Mucosa of stomach (tissue), 1 donor: Measurements from ENCODE around the gene DNMT1.

Experiments used
- H3K27me3 ChIP-seq: one replicate; pipeline ENCODE4 v1.7.0; 2013; ENCODE audit warnings: mild to moderate bottlenecking, low read length; ENCODE audit not compliant: control insufficient read depth, insufficient read depth
- H3K36me3 ChIP-seq: one replicate; pipeline ENCODE4 v1.7.0; 2013; ENCODE audit warnings: low read length; ENCODE audit not compliant: control insufficient read depth, insufficient read depth
- H3K4me1 ChIP-seq: one replicate; pipeline ENCODE4 v1.7.0; 2013; ENCODE audit warnings: mild to moderate bottlenecking, low read length; ENCODE audit not compliant: control insufficient read depth, insufficient read depth
- H3K4me3 ChIP-seq: one replicate; pipeline ENCODE4 v1.7.0; 2013; ENCODE audit warnings: low read length
- H3K9ac ChIP-seq: one replicate; pipeline ENCODE4 v1.7.0; 2013; ENCODE audit warnings: mild to moderate bottlenecking, low read length, moderate library complexity
- H3K9me3 ChIP-seq: one replicate; pipeline ENCODE4 v1.7.0; 2013; ENCODE audit warnings: mild to moderate bottlenecking, low read length, moderate library complexity; ENCODE audit not compliant: control insufficient read depth
- donor health status: Pancreatic carcinoma.

DNMT1 gene

DNA sequence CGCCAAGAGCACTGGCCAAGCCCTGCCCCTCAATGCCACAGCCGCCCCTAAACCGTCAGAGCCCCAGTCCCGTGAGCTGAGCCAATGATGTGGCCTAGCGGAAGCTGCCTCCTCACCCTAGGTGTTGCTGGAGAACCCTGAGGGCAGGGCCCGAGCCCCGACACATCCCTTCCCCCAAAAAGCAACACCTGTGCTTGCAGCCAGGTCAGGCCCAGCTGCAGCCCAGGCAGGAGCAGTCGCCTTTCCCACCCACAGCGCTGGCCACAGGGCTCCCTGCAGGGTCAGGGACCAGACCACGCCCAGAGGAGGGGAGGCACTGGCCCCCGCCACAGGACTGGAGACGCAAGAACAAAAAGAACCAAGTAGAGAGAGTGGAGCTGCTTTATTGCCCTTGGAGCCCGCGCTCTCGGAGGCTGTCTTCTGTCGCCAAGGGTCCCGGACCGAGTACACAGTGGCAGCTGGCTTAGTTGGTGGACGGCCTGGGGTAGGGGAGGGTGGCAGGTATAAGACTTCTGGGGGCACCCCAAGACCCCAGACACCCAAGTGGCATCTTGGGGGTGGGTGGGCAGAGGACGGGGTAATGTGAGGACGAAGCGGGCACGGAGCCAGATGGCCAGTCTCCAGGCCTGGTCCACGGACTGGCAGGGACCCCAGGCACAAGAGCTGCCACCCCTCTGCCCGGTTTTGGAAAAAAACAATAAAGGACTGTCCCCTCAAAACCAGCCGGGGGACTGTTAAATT, 79.9 kb downstream of the DNMT1 start:
- H3K36me3 ChIP-seq: peaks cover under 1% of the 10 kb centered on the region
- H3K4me1 ChIP-seq: peaks cover 19% of the 10 kb centered on the region
- no peaks in the 10 kb centered on the region for H3K9me3 ChIP-seq
- H3K27me3 ChIP-seq: no peaks in the 10 kb centered on the region
- no peak overlapping the region for H3K4me3 ChIP-seq
- H3K9ac ChIP-seq: no peak overlapping the region

DNA sequence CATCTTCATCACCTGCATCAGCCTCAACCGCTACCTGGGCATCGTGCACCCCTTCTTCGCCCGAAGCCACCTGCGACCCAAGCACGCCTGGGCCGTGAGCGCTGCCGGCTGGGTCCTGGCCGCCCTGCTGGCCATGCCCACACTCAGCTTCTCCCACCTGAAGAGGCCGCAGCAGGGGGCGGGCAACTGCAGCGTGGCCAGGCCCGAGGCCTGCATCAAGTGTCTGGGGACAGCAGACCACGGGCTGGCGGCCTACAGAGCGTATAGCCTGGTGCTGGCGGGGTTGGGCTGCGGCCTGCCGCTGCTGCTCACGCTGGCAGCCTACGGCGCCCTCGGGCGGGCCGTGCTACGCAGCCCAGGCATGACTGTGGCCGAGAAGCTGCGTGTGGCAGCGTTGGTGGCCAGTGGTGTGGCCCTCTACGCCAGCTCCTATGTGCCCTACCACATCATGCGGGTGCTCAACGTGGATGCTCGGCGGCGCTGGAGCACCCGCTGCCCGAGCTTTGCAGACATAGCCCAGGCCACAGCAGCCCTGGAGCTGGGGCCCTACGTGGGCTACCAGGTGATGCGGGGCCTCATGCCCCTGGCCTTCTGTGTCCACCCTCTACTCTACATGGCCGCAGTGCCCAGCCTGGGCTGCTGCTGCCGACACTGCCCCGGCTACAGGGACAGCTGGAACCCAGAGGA, 80.6 kb downstream of the DNMT1 start:
- H3K36me3 ChIP-seq: peaks cover 7% of the 10 kb centered on the region
- peaks cover 17% of the 10 kb centered on the region for H3K4me1 ChIP-seq
- no peaks in the 10 kb centered on the region for H3K9me3 ChIP-seq
- no peaks in the 10 kb centered on the region for H3K27me3 ChIP-seq
- no peak overlapping the region for H3K9ac ChIP-seq
- H3K4me3 ChIP-seq: no peak overlapping the region

DNA sequence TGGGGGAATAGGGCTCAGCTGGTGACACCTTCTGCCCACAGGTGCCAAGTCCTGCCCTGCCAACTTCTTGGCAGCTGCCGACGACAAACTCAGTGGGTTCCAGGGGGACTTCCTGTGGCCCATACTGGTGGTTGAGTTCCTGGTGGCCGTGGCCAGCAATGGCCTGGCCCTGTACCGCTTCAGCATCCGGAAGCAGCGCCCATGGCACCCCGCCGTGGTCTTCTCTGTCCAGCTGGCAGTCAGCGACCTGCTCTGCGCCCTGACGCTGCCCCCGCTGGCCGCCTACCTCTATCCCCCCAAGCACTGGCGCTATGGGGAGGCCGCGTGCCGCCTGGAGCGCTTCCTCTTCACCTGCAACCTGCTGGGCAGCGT, 81.2 kb downstream of the DNMT1 start:
- Histone ChIP-seq H3K9ac (no peak overlapping the region), H3K36me3 (peaks cover 7% of the 10 kb centered on the region), H3K4me3 (no peak overlapping the region), H3K4me1 (peaks cover 12% of the 10 kb centered on the region), H3K27me3 (no peaks in the 10 kb centered on the region), H3K9me3 (no peaks in the 10 kb centered on the region)

DNA sequence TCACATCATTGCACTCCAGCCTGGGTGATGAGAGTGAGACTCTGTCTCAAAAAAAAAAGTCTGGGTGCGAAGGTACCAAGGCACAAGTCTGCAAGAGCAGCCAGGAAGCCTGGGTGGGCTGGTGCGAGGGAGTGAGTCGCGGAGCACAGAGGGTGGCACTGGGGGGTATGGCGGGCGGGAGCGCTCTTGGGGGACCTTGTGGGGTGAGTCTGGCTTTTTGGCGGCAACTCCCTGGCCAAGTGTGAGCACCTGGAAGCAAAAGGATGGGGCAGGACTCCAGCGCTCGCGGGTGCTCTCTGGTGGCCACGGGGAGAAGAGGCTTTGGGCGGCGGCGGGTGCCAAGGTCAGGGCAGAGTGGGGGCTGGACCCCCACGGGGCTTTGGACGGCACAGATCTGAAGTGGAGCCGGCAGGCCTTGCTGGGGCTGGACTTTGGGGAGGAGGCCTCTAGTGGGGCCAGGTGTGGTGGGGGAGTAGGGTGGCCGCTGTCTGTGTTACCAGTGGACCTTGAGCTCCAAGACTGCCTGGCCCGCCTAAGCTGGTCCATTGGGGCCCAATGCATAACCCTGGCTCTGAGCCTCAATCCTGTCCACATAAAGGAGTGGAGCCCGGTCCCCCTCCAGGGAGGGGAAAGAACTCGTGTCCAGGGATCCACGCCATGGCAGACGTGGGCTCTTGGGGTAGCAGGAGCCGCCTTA, 81.7 kb downstream of the DNMT1 start:
- Histone ChIP-seq H3K27me3 (no peaks in the 10 kb centered on the region), H3K9me3 (no peaks in the 10 kb centered on the region), H3K36me3 (peaks cover 9% of the 10 kb centered on the region), H3K9ac (no peak overlapping the region), H3K4me3 (no peak overlapping the region), H3K4me1 (peaks cover 9% of the 10 kb centered on the region)

DNA sequence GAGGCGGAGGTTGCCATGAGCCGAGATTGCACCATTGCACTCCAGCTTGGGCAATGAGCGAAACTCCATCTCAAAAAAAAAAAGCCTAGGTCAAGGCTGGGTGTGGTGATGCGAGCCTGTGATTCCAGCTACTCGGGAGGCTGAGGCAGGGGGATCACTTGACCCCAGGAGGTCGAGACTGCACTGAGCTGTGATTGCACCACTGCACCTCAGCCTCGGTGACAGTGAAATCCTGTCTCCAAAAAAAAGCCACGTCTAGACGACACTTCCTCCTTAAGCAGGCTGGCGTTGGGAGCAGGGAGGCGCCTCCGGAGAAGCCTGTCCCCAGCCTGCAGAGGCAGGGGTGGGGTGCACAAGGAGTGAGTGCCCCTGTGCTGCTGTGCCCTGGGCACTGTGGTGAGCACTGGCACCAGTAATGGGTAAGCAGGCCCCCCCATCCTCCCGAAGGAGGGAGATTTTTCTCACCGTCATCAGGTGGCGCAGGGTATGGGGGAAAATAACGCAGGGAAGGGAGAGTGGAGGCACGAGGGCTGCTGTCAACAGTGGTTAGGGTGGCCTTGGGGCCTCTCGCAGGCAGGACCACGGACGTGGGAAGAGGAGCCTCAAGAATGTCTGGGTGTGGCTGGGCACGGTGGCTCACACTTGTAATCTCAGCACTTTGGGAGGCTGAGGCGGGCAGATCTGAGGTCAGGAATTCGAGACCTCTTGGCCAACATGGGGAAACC, 82.6 kb downstream of the DNMT1 start:
- H3K27me3 ChIP-seq: no peaks in the 10 kb centered on the region
- peaks cover 11% of the 10 kb centered on the region for H3K4me1 ChIP-seq
- H3K9me3 ChIP-seq: no peaks in the 10 kb centered on the region
- peaks cover 15% of the 10 kb centered on the region for H3K36me3 ChIP-seq
- H3K4me3 ChIP-seq: no peak overlapping the region
- no peak overlapping the region for H3K9ac ChIP-seq

DNA sequence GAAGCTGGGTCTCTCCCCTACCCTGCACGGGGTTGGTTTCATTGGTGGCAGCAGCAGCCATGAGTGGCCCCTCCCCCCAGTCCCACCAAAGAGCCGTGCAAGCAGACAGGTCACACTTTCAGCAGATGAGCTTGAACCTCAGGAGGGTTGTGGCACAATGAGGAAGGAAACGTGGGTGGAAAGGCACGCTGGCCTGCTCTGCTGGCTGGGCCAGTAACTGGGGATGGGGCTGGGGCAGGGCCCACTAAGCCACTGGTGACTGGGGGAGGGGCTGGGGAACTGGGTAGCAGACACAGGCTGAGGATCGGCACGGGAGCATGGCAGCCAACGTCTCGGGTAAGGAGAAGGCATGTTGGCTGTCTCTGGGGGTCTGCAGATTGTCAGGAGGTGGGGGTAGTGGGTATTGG, 83.3 kb downstream of the DNMT1 start, which contains the start of gene P2RY11:
Gene P2RY11 (plus strand): TSS at position 289 of the 407 bp plus-strand sequence. CDS start 29 bp downstream, at position 318.
- Histone ChIP-seq H3K9me3 (no peaks in the 10 kb centered on the region), H3K27me3 (no peaks in the 10 kb centered on the region), H3K4me1 (peaks cover 17% of the 10 kb centered on the region), H3K4me3 (no peak within 1 kb of the TSS), H3K9ac (no peak within 1 kb of the TSS), H3K36me3 (peaks cover 15% of the 10 kb centered on the region)

DNA sequence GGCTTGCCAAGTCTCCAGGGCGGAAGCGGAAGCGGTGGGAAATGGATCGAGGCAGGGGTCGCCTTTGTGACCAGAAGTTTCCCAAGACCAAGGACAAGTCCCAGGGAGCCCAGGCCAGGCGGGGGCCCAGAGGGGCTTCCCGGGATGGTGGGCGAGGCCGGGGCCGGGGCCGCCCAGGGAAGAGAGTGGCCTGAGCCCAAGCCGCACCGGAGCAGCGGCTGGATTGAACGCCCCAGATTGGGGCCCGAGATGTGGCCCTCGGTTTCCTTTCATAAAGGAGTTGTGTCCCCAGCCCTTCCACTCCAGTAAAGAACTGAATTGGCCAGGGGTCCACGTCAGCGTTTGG, 83.8 kb downstream of the DNMT1 start:
- Histone ChIP-seq H3K4me3 (no peak overlapping the region), H3K36me3 (peaks cover 15% of the 10 kb centered on the region), H3K9me3 (no peaks in the 10 kb centered on the region), H3K9ac (no peak overlapping the region), H3K4me1 (peaks cover 18% of the 10 kb centered on the region), H3K27me3 (no peaks in the 10 kb centered on the region)

DNA sequence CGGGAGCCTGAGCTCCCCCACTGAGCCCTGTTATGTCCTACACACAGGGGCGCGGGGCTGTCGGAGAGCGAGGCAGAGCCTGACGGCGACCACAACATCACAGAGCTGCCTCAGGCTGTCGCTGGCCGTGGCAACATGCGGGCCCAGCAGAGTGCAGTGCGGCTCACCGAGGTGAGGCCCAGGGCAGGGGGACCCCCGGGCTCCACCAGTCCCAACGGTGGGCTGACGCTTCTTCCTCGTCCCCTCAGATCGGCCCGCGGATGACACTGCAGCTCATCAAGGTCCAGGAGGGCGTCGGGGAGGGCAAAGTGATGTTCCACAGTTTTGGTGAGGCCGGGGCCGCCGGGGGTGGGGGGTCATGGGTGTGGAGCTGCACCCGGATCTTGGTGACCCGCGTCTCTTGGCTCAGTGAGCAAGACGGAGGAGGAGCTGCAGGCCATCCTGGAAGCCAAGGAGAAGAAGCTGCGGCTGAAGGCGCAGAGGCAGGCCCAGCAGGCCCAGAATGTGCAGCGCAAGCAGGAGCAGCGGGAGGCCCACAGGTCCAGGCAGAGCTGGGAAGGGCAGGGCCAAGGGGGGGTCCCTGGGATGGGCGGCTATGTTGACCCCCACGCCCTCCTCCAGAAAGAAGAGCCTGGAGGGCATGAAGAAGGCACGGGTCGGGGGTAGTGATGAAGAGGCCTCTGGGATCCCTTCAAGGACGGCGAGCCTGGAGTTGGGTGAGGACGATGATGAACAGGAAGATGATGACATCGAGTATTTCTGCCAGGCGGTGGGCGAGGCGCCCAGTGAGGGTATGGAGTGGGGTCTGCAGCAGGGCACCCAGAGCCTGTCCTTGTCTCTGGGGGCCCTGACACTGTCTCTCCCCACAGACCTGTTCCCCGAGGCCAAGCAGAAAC, 84.4 kb downstream of the DNMT1 start:
- Histone ChIP-seq H3K9me3 (no peaks in the 10 kb centered on the region), H3K4me3 (no peak overlapping the region), H3K36me3 (peaks cover 15% of the 10 kb centered on the region), H3K27me3 (no peaks in the 10 kb centered on the region), H3K9ac (no peak overlapping the region), H3K4me1 (peaks cover 22% of the 10 kb centered on the region)

DNA sequence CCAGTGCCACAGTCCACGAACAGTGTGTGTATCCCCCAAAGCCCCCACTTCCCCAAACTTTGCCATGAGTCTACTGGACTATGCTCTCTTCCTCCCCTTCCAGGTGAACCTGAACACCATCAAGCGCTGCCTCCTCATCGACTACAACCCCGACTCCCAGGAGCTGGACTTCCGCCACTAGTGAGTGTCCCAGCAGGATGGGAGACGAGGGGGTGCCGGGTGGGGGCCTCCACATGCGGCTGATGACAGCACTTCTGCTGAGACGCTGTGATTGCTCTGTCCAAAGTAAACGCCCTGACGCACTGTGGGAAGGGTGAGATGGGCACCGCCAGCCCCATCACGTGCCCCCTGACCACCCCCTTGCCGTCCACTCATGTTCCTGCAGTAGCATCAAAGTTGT, 85.2 kb downstream of the DNMT1 start:
- Histone ChIP-seq H3K27me3 (no peaks in the 10 kb centered on the region), H3K9me3 (no peaks in the 10 kb centered on the region), H3K4me1 (peaks cover 22% of the 10 kb centered on the region), H3K9ac (no peak overlapping the region), H3K4me3 (no peak overlapping the region), H3K36me3 (peaks cover 15% of the 10 kb centered on the region)

DNA sequence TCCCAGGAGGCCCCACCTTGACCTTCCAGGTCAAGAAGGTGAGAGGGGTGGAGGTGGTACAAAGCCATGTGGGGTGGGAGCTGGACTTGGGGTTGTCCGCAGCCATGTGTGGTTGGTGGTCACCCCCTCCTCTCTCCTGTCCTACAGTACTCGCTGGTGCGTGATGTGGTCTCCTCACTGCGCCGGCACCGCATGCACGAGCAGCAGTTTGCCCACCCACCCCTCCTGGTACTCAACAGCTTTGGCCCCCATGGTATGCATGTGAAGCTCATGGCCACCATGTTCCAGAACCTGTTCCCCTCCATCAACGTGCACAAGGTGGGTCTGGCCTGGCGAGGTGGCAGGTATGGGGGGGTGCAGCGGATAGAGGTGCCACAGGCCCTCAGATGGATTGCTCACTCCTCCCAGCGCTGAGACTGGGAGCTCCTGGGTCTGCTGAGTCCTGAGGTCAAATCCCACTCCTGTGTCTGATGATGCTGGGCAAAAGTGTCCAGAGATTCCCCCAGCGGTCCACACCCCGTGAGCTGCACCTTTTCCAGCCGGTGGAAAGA, 86.9 kb downstream of the DNMT1 start:
- Histone ChIP-seq H3K4me1 (peaks cover 15% of the 10 kb centered on the region), H3K36me3 (peaks cover 15% of the 10 kb centered on the region), H3K4me3 (no peak overlapping the region), H3K9me3 (no peaks in the 10 kb centered on the region), H3K9ac (no peak overlapping the region), H3K27me3 (no peaks in the 10 kb centered on the region)

DNA sequence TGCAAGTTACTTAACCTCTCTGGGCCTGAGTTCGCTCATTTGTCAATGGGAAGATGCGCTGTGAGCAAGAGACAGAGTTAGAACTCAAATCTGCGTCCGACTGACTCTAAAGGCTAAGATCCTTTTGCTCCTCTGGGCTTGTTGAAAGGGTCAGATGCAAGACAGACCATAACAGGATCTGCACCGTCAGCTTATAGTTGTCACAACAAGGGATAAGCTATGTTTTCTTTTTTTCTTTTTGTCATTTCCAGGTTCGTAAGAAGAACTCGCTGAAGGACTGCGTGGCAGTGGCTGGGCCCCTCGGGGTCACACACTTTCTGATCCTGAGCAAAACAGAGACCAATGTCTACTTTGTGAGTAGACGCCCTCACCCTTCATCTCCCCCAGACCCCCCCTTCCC, 87.5 kb downstream of the DNMT1 start:
- H3K36me3 ChIP-seq: peaks cover 15% of the 10 kb centered on the region
- H3K4me1 ChIP-seq: peaks cover 13% of the 10 kb centered on the region
- no peaks in the 10 kb centered on the region for H3K9me3 ChIP-seq
- no peak overlapping the region for H3K4me3 ChIP-seq
- peak overlapping the region; percentile 57 for H3K9ac ChIP-seq
- H3K27me3 ChIP-seq: no peaks in the 10 kb centered on the region
